OCI-LY1 (cell line): ENCODE measurements around the gene SLC29A1.

Experiments
- CTCF ChIP-seq: fragments of 200-600 bp; sonication (generic), shearing (Covaris generic); IDR thresholded peaks from 2 replicates; pipeline ENCODE4 v1.5.1; 2017; ENCODE audit warnings: mild to moderate bottlenecking, antibody characterized with exemption, low read length, moderate library complexity, mixed read lengths
- EZH2 ChIP-seq: fragments of 200-600 bp; sonication (generic), shearing (Covaris generic); IDR thresholded peaks from 2 replicates; pipeline ENCODE4 v1.8.0; 2017; ENCODE audit warnings: borderline replicate concordance, mixed run types, mild to moderate bottlenecking, antibody characterized with exemption, low read length, moderate library complexity, mixed read lengths

- TF ChIP-seq CTCF, result no peak
- no peak for TF ChIP-seq EZH2
Observed at GRCh38 chr6:44186635-44187025, 36.8 kb upstream of the SLC29A1 start.
